ENCODE data around the gene SIRT5. TPM values are rescaled to one million over a fixed set of nuclear protein-coding genes. Genes with fewer than 3 reads are reported as not detected.

The SIRT5 gene
- polyA plus RNA-seq, 2 of the 4 experiments (the other 2 are of a cell fraction) = 5.1 to 7.8 TPM

DNA sequence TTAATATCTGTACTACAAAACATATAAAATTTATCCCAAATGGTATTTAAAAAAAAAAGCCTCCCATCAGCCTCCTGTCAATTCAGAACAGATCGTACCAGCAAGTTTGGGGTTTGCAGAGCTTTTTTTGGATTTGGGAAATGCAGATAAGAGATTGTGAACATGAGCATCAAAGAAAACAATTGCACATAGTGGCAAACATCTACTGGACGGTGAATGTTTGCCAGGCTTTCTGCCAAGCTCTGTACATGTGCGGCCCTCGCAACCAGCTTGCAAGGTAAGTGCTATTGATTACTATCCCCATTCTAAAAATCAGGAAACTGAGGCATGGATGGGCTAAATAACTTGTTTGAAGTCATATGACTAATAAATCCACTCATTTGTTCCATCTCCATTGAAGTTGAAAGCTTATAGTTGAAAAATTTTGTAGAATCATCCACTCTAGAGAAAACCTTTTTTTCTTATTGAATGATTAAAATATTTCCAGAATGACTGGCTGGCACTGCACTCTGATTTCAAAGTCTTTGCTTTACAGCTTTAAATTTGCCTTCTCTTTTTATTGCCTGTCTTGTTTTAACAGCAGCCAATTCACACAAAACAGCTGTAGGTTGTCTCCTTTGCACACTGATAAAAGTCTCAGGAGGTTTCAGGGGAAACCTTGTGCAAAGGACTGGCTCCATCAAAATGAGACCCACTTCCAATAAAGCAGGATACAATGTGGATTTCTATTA is 37.4 kb upstream of the SIRT5 start (continued):
- TF ChIP-seq, protein P1, sequence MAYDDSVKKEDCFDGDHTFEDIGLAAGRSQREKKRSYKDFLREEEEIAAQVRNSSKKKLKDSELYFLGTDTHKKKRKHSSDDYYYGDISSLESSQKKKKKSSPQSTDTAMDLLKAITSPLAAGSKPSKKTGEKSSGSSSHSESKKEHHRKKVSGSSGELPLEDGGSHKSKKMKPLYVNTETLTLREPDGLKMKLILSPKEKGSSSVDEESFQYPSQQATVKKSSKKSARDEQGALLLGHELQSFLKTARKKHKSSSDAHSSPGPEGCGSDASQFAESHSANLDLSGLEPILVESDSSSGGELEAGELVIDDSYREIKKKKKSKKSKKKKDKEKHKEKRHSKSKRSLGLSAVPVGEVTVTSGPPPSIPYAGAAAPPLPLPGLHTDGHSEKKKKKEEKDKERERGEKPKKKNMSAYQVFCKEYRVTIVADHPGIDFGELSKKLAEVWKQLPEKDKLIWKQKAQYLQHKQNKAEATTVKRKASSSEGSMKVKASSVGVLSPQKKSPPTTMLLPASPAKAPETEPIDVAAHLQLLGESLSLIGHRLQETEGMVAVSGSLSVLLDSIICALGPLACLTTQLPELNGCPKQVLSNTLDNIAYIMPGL (CRISPR knock-in tag; IDR thresholded peaks at IDR 0.05; ENCODE audit: borderline replicate concordance) = no peak
- TF ChIP-seq RAD21 (conservative IDR thresholded peaks at IDR 0.05 in 1 of 2, IDR thresholded peaks at IDR 0.05 in 1 of 2) (no peak), GATA3 (IDR thresholded peaks at IDR 0.05; ENCODE audit: borderline replicate concordance) (no peak), HOXA7 (CRISPR knock-in tag; IDR thresholded peaks at IDR 0.05) (no peak)

DNA sequence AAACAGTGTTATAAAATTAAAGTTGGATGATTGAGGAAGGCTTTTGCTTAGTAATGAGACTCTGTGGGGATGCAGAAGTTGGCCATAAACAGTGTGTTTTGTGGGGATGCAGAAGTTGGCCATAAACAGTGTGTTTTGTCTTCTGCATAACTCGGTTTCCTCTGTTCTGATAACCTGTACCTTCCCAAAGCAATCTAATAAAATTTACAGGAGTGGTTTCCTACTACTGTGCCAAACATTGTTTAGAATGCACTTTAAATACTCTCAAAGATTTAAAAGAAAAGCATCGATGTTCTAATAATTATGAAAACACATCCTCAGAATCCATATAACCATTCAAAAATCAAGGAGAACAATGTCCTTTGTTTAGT is 36.9 kb upstream of the SIRT5 start:
- no peak for ATAC-seq
- WGBS (ENCODE audit: missing lambda C conversion rate) = 59% methylated on average over 2 of the region's 2 CpGs
- ChIA-PET CTCF (interaction anchor here (0.7 to 2.5 kb wide), 15 partner anchors 10 to 202 kb away, joined by 3 to 8 read pairs (median 3); partner anchors contain the start of genes GFOD1 and SIRT5), POLR2A (interaction anchor here (2.2 kb wide), 1 partner anchor 37 kb away, joined by 11 read pairs; the partner anchor contains the start of gene SIRT5)
- H3K27ac ChIP-seq = no peak overlapping the region
- no peak overlapping the region for H3K4me2 ChIP-seq
- H3K9me3 ChIP-seq = no peaks in the 10 kb centered on the region
- no peak for FAIRE-seq
- TF ChIP-seq TFCP2L1 (CRISPR knock-in tag; IDR thresholded peaks at IDR 0.05) (no peak), HDAC2 (IDR thresholded peaks at IDR 0.05) (no peak), KDM5A (IDR thresholded peaks at IDR 0.05) (no peak), RAD21 (conservative IDR thresholded peaks at IDR 0.05 in 1 of 2, IDR thresholded peaks at IDR 0.05 in 1 of 2) (no peak), SREBF2 (IDR thresholded peaks at IDR 0.05) (no peak), HEYL (CRISPR knock-in tag; IDR thresholded peaks at IDR 0.05) (no peak), CBX2 (IDR thresholded peaks at IDR 0.05; ENCODE audit: borderline replicate concordance, low read depth) (no peak), RARB (CRISPR knock-in tag; IDR thresholded peaks at IDR 0.05) (no peak), SMC3 (IDR thresholded peaks at IDR 0.05) (no peak), MAZ (IDR thresholded peaks at IDR 0.05; ENCODE audit: borderline replicate concordance, low read depth, low read length) (no peak), FOSB (CRISPR knock-in tag; IDR thresholded peaks at IDR 0.05) (no peak), HOXB5 (CRISPR knock-in tag; IDR thresholded peaks at IDR 0.05) (no peak), NFE2L2 (conservative IDR thresholded peaks at IDR 0.05; ENCODE audit: low read length) (no peak), MAFK (IDR thresholded peaks at IDR 0.05; ENCODE audit: partially characterized antibody) (no peak), POLR2AphosphoS2 (conservative IDR thresholded peaks at IDR 0.05; ENCODE audit: low read length) (no peak)
- TF ChIP-seq, protein P2, sequence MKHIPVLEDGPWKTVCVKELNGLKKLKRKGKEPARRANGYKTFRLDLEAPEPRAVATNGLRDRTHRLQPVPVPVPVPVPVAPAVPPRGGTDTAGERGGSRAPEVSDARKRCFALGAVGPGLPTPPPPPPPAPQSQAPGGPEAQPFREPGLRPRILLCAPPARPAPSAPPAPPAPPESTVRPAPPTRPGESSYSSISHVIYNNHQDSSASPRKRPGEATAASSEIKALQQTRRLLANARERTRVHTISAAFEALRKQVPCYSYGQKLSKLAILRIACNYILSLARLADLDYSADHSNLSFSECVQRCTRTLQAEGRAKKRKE (CRISPR knock-in tag; IDR thresholded peaks at IDR 0.05; ENCODE audit: low read depth) = no peak
- TF ChIP-seq, protein P3, sequence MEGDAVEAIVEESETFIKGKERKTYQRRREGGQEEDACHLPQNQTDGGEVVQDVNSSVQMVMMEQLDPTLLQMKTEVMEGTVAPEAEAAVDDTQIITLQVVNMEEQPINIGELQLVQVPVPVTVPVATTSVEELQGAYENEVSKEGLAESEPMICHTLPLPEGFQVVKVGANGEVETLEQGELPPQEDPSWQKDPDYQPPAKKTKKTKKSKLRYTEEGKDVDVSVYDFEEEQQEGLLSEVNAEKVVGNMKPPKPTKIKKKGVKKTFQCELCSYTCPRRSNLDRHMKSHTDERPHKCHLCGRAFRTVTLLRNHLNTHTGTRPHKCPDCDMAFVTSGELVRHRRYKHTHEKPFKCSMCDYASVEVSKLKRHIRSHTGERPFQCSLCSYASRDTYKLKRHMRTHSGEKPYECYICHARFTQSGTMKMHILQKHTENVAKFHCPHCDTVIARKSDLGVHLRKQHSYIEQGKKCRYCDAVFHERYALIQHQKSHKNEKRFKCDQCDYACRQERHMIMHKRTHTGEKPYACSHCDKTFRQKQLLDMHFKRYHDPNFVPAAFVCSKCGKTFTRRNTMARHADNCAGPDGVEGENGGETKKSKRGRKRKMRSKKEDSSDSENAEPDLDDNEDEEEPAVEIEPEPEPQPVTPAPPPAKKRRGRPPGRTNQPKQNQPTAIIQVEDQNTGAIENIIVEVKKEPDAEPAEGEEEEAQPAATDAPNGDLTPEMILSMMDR (IDR thresholded peaks at IDR 0.05) = no peak
- TF ChIP-seq, protein P1 (CRISPR knock-in tag; IDR thresholded peaks at IDR 0.05; ENCODE audit: borderline replicate concordance) = no peak
- TF ChIP-seq, protein P4, sequence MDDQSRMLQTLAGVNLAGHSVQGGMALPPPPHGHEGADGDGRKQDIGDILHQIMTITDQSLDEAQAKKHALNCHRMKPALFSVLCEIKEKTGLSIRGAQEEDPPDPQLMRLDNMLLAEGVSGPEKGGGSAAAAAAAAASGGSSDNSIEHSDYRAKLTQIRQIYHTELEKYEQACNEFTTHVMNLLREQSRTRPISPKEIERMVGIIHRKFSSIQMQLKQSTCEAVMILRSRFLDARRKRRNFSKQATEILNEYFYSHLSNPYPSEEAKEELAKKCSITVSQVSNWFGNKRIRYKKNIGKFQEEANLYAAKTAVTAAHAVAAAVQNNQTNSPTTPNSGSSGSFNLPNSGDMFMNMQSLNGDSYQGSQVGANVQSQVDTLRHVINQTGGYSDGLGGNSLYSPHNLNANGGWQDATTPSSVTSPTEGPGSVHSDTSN (IDR thresholded peaks at IDR 0.05) = no peak
- H3K4me1 ChIP-seq = no peaks in the 10 kb centered on the region
- H3K4me3 ChIP-seq = no peak overlapping the region
- no peak for DNase-seq (ENCODE audit: low read depth in 1 of 2, low spot score in 1 of 2)

Data from A549 (cell line).